K562 (cell line): ENCODE results near the gene ATP5PD. TPM values are rescaled to one million over a fixed set of nuclear protein-coding genes. Genes with fewer than 3 reads are reported as not detected.

ENCODE experiments used
- CEBPB ChIP-seq: fragments of 450-650 bp; IDR thresholded peaks from 2 replicates; pipeline ENCODE4 v1.6.1; 2016; ENCODE audit warnings: missing genetic modification characterization, missing compliant biosample characterization
- CREBBP ChIP-seq: IDR thresholded peaks from one replicate; pipeline ENCODE4 v1.6.1; 2012; ENCODE audit warnings: low read depth, mild to moderate bottlenecking, control low read depth, inconsistent platforms, low read length
- DACH1 ChIP-seq: fragments of 450-650 bp; IDR thresholded peaks from 2 replicates; pipeline ENCODE4 v1.6.1; 2018; ENCODE audit not compliant: partially characterized antibody
- ERF ChIP-seq: fragments of 450-650 bp; formaldehyde crosslinking; IDR thresholded peaks from 2 replicates; pipeline ENCODE4 v1.4.0; 2020; ENCODE audit warnings: mild to moderate bottlenecking, mixed read lengths
- EZH2 ChIP-seq: IDR thresholded peaks from 2 replicates; pipeline ENCODE4 v1.6.1; 2012; ENCODE audit warnings: low read depth, mild to moderate bottlenecking, inconsistent platforms, low read length, borderline replicate concordance
- HNRNPLL ChIP-seq: fragments of 200-400 bp; formaldehyde crosslinking; IDR thresholded peaks from 2 replicates; pipeline ENCODE4 v1.6.1; 2017; ENCODE audit warnings: low read length, low read depth, mild to moderate bottlenecking; ENCODE audit not compliant: poor library complexity, severe bottlenecking
- MAFK ChIP-seq: IDR thresholded peaks from 2 replicates; pipeline ENCODE4 v1.6.1; 2011; ENCODE audit warnings: low read length, improper control_type of control experiment
- NCOA1 ChIP-seq: fragments of 450-650 bp; IDR thresholded peaks from 2 replicates; pipeline ENCODE4 v1.6.1; 2016; ENCODE audit warnings: low read depth
- NFRKB ChIP-seq: fragments of 450-650 bp; IDR thresholded peaks from 2 replicates; pipeline ENCODE4 v1.6.1; 2016; ENCODE audit warnings: low read depth
- PHF8 ChIP-seq: fragments of 200-600 bp; sonication (generic); IDR thresholded peaks from 2 replicates; pipeline ENCODE4 v1.6.1; 2012; ENCODE audit warnings: mixed run types, mild to moderate bottlenecking, inconsistent platforms, low read length, moderate library complexity, borderline replicate concordance
- POLR2G ChIP-seq: fragments of 200-400 bp; formaldehyde crosslinking; IDR thresholded peaks from 2 replicates; pipeline ENCODE4 v1.6.1; 2017; ENCODE audit warnings: low read depth, mild to moderate bottlenecking, antibody characterized with exemption, low read length, moderate library complexity
- SNIP1 ChIP-seq: fragments of 450-650 bp; IDR thresholded peaks from 2 replicates; pipeline ENCODE4 v1.7.1; 2017; ENCODE audit warnings: low read depth, mild to moderate bottlenecking
- SRSF7 ChIP-seq: fragments of 200-400 bp; formaldehyde crosslinking; optimal IDR thresholded peaks from 2 replicates; pipeline ENCODE3; 2017; ENCODE audit warnings: mild to moderate bottlenecking, low read depth, low read length
- TRIM24 ChIP-seq, 2 experiments: fragments of 450-650 bp; IDR thresholded peaks; 2 replicates each; pipeline ENCODE4 v1.6.1; 2016
- XRCC4 ChIP-seq: IDR thresholded peaks from one replicate; pipeline ENCODE4 v1.6.1; 2011; ENCODE audit not compliant: insufficient read depth, insufficient read length; ENCODE audit errors: extremely low read depth
- ZNF197 ChIP-seq: fragments of 200-800 bp; sonication (Bioruptor generic); IDR thresholded peaks from 2 replicates; pipeline ENCODE4 v1.6.1; 2016; ENCODE audit warnings: low read depth, missing genetic modification characterization, missing compliant biosample characterization
- ZSCAN29 ChIP-seq: fragments of 450-650 bp; IDR thresholded peaks from 2 replicates; pipeline ENCODE4 v1.6.1; 2017
- polyA plus RNA-seq, 8 experiments: library from polyadenylated mRNA; depleted of rRNA in 4 of 8; stranded (reverse) in 5 of 8; unstranded in 3 of 8; fragments of >200 nt; fragmentation: Nextera tagmentation in 2 of 8; fragmentation: Illumina TruSeq in 1 of 8; extraction: Ambion mirVana in 2 of 8; extraction: Trizol in 1 of 8; gene quantifications; 2 replicates each; pipeline versions ENCODE4 v1.2.1 to v1.2.3, GENCODE V29; 2011 to 2014; ENCODE audit warnings: inconsistent platforms in 1 of 8, missing spikeins in 1 of 8
- total RNA-seq, 7 experiments: library from RNA; depleted of rRNA in 6 of 7; stranded (reverse); fragments of >200 nt in 6 of 7; fragmentation: Illumina TruSeq in 2 of 7; extraction: Trizol in 2 of 7; gene quantifications; 2 replicates each; pipeline versions ENCODE4 v1.2.1 to v1.2.3, GENCODE V29; 2011 to 2021; ENCODE audit warnings: low replicate concordance in 1 of 7
- TF ChIP-seq, protein P1 (sequence below): fragments of 450-650 bp; formaldehyde crosslinking; IDR thresholded peaks from 2 replicates; pipeline ENCODE4 v1.4.0; 2020; ENCODE audit warnings: mild to moderate bottlenecking, mixed read lengths
- TF ChIP-seq, protein P2 (sequence below), 2 experiments: fragments of 250-450 bp in 1 of 2; fragments of 450-650 bp in 1 of 2; sonication (Bioruptor Pico) in 1 of 2; IDR thresholded peaks; 2 replicates each; pipeline versions ENCODE4 v1.6.1 to v1.8.0; 2016 to 2021; ENCODE audit warnings: mild to moderate bottlenecking in 2 of 2, moderate library complexity in 2 of 2, missing compliant biosample characterization in 1 of 2, missing genetic modification characterization in 1 of 2
- TF ChIP-seq, protein P3 (sequence below): fragments of 250-450 bp; sonication (Bioruptor Pico); IDR thresholded peaks from 2 replicates; pipeline ENCODE4 v1.9.0; 2021; ENCODE audit warnings: mild to moderate bottlenecking, inconsistent platforms
- TF ChIP-seq, protein P4 (sequence below): fragments of 250-450 bp; sonication (Bioruptor Pico); IDR thresholded peaks from 2 replicates; pipeline ENCODE4 v1.5.0; 2021; ENCODE audit warnings: mild to moderate bottlenecking, moderate library complexity

Gene ATP5PD
- total and polyA plus RNA-seq, 9 of the 15 experiments (the other 6 are each of a cell fraction or from before 2014, with no cell fraction given): 271 to 828 (median 432) TPM

DNA sequence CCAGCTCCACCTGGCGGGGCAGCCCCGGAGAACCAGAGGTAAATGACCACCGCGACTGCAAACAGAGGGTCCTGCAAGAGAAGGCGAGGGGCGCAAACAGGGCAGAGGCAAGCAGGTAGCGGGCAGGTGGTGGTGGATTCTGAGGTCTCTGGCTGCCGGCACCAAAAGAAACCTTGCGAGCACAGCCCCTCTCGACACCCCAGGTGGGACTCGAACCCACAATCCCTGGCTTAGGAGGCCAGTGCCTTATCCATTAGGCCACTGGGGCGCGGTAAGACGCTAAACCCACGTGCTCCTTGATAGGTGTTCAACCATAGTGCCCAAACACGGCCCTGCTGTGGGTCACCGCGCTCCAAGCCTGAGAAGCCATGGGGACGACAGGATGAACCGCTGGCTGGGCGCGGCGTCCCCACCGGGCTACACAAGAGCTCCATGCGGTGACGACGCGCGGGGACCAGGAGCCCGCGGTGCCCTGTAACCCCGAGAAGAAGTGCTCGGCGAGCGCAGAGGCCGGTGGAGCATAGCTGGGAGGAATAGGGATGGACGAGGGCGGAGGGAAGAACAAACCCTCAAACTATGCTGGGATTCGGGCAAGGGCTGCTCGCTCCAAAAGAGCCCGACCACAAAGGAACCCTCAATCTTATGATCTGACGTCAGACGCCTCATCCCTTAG lies 12.4 kb downstream of the ATP5PD start (continued):
- TF ChIP-seq, protein P1, sequence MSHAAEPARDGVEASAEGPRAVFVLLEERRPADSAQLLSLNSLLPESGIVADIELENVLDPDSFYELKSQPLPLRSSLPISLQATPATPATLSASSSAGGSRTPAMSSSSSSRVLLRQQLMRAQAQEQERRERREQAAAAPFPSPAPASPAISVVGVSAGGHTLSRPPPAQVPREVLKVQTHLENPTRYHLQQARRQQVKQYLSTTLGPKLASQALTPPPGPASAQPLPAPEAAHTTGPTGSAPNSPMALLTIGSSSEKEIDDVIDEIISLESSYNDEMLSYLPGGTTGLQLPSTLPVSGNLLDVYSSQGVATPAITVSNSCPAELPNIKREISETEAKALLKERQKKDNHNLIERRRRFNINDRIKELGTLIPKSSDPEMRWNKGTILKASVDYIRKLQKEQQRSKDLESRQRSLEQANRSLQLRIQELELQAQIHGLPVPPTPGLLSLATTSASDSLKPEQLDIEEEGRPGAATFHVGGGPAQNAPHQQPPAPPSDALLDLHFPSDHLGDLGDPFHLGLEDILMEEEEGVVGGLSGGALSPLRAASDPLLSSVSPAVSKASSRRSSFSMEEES (CRISPR knock-in tag): no peak
- TF ChIP-seq, protein P2, sequence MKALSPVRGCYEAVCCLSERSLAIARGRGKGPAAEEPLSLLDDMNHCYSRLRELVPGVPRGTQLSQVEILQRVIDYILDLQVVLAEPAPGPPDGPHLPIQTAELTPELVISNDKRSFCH (CRISPR knock-in tag; IDR thresholded peaks at IDR 0.05): no peak
- TF ChIP-seq, protein P2 (tag; IDR thresholded peaks at IDR 0.05): peak; percentile 89
- TF ChIP-seq ERF: no peak
- TF ChIP-seq CEBPB (tag): no peak
- TF ChIP-seq, protein P3, sequence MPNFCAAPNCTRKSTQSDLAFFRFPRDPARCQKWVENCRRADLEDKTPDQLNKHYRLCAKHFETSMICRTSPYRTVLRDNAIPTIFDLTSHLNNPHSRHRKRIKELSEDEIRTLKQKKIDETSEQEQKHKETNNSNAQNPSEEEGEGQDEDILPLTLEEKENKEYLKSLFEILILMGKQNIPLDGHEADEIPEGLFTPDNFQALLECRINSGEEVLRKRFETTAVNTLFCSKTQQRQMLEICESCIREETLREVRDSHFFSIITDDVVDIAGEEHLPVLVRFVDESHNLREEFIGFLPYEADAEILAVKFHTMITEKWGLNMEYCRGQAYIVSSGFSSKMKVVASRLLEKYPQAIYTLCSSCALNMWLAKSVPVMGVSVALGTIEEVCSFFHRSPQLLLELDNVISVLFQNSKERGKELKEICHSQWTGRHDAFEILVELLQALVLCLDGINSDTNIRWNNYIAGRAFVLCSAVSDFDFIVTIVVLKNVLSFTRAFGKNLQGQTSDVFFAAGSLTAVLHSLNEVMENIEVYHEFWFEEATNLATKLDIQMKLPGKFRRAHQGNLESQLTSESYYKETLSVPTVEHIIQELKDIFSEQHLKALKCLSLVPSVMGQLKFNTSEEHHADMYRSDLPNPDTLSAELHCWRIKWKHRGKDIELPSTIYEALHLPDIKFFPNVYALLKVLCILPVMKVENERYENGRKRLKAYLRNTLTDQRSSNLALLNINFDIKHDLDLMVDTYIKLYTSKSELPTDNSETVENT: peak; percentile 41; the same call in 1 of the 2 replicates
- TF ChIP-seq ZNF197 (CRISPR knock-in tag): no peak
- TF ChIP-seq SNIP1: no peak
- TF ChIP-seq NCOA1: no peak
- TF ChIP-seq HNRNPLL: no peak
- peak; percentile 83 for TF ChIP-seq POLR2G
- TF ChIP-seq XRCC4: no peak
- TF ChIP-seq CREBBP: no peak
- TF ChIP-seq MAFK: no peak
- 0 out of 4 replicates have a peak, but pooled peaks of 1 of the 2 experiments have one; percentile 10 for TF ChIP-seq TRIM24 (IDR thresholded peaks at IDR 0.05)
- TF ChIP-seq NFRKB: peak; percentile 71; the same call in 1 of the 2 replicates
- TF ChIP-seq PHF8: peak; percentile 33; the same call in 1 of the 2 replicates
- no peak for TF ChIP-seq DACH1
- TF ChIP-seq SRSF7: no peak
- no peak for TF ChIP-seq EZH2
- TF ChIP-seq, protein P4, sequence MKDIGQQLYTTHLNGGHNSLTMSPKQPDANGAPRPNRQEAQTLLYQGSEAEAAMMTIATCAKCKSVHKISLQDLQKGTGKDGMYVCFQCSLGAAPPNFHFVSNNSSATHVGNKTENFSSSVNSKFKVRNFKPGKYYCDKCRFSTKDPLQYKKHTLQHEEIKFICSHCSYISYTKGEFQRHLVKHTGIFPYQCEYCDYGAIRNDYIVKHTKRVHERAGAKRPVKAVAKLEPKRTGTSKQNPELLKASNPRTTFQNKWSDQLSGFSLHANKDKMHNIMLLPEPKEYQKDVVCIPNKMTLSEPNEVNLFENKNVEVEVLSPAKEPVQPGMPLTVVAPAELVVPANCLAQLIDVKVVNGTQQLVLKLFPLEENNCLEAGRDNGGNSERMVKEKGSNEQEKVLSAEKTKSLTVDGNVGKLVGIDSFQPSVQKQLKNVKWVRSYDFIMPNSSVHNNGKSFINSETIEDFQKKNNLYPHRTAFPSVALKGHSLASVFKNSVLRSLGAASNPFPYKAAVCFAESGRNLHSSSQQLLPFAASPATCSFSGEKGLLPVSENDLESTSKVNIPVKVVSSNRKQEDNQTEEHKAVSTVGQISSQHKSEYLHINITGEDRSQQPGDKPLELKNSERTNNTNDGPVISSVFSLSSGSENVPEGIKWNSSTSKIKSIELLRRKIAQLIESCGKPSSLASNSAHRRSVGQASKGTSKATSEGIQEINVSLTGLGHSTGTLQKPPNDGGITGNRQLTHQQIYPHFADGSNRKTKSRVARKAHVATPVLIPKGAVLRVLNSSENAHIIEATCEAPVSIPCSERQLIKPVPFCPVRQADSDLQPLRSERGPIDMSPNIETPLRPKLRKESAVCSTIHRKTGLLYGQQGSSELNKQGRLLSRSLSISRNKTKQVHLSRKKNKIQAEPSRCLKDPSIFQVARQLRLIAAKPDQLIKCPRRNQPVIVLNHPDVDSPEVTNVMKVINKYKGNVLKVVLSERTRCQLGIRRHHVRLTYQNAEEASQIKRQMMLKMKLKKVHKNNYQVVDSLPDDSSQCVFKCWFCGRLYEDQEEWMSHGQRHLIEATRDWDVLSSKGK (CRISPR knock-in tag): no peak
- TF ChIP-seq ZSCAN29: peak; percentile 66; the same call in 1 of the 2 replicates
